ENCODE measurements around the gene SMYD3.

- no peak for TF ChIP-seq CTCF (IDR thresholded peaks at IDR 0.05)
- no peak for TF ChIP-seq EZH2 (IDR thresholded peaks at IDR 0.05; ENCODE audit: borderline replicate concordance, insufficient read depth, low read depth, low read length, poor library complexity, severe bottlenecking)
Measured at GRCh38 chr1:246145900-246146299, 361.2 kb downstream of the SMYD3 start.
